GM21526 (cell line): ENCODE results near the gene ARHGAP18.
"Not testable (repeated sequence)": the region's sequence is repeated elsewhere in the genome, so short reads cannot be mapped to it uniquely, and the experiment has no call there.

Experiments
- ATAC-seq: cut with Tn5 transposase; IDR thresholded peaks from one replicate; pipeline ENCODE4 v1.9.1; 2021; ENCODE audit warnings: moderate library complexity; ENCODE audit not compliant: unreplicated experiment, low FRiP score

ARHGAP18 gene

GRCh38 chr6:129597023-129597713 is 112.8 kb downstream of the ARHGAP18 start:
- peak; percentile 70 for ATAC-seq

GRCh38 chr6:129596522-129596921 is 113.5 kb downstream of the ARHGAP18 start:
- ATAC-seq: no peak

GRCh38 chr6:129593233-129593564 is 116.8 kb downstream of the ARHGAP18 start:
- no peak for ATAC-seq

- no peak for ATAC-seq
Measured at GRCh38 chr6:129592516-129593232, 117.3 kb downstream of the ARHGAP18 start.

- no peak for ATAC-seq
Measured at GRCh38 chr6:129590408-129591022, 119.5 kb downstream of the ARHGAP18 start.

GRCh38 chr6:129586815-129587214 is 123.2 kb downstream of the ARHGAP18 start:
- no peak for ATAC-seq

- ATAC-seq: no peak
Measured at GRCh38 chr6:129583866-129584265, 126.1 kb downstream of the ARHGAP18 start.

- no peak for ATAC-seq
Measured at GRCh38 chr6:129578315-129578714, 131.7 kb downstream of the ARHGAP18 start.

GRCh38 chr6:129577691-129578090 is 132.3 kb downstream of the ARHGAP18 start:
- no peak for ATAC-seq

GRCh38 chr6:129576456-129576855 is 133.5 kb downstream of the ARHGAP18 start:
- ATAC-seq: no peak

- ATAC-seq: no peak
Measured at GRCh38 chr6:129575378-129576118, 134.4 kb downstream of the ARHGAP18 start.

GRCh38 chr6:129574605-129575004 is 135.4 kb downstream of the ARHGAP18 start:
- not testable (repeated sequence) for ATAC-seq

GRCh38 chr6:129570929-129571328 is 139.0 kb downstream of the ARHGAP18 start:
- ATAC-seq: not testable (repeated sequence)

- no peak for ATAC-seq
Measured at GRCh38 chr6:129568015-129568414, 142.0 kb downstream of the ARHGAP18 start.

GRCh38 chr6:129567374-129567773 is 142.6 kb downstream of the ARHGAP18 start:
- ATAC-seq: no peak

- no peak for ATAC-seq
Measured at GRCh38 chr6:129565811-129566210, 144.2 kb downstream of the ARHGAP18 start.

- no peak for ATAC-seq
Measured at GRCh38 chr6:129565366-129565765, 144.6 kb downstream of the ARHGAP18 start.

GRCh38 chr6:129558248-129558647 is 151.7 kb downstream of the ARHGAP18 start:
- no peak for ATAC-seq

GRCh38 chr6:129555206-129555832 is 154.7 kb downstream of the ARHGAP18 start:
- no peak for ATAC-seq

- no peak for ATAC-seq
Measured at GRCh38 chr6:129552413-129552812, 157.6 kb downstream of the ARHGAP18 start.

GRCh38 chr6:129551486-129551885 is 158.5 kb downstream of the ARHGAP18 start:
- no peak for ATAC-seq
